Neutrophil (primary cell): ENCODE measurements around the gene C17orf113.

ENCODE experiments used
- H3K27ac ChIP-seq: fragments of 200-600 bp; sonication (generic); 2 replicates; pipeline ENCODE4 v1.5.1; 2016; ENCODE audit warnings: mild to moderate bottlenecking, moderate library complexity
- H3K27me3 ChIP-seq: fragments of 200-600 bp; sonication (generic); 2 replicates; pipeline ENCODE4 v1.6.0; 2016; ENCODE audit warnings: mild to moderate bottlenecking
- H3K36me3 ChIP-seq: fragments of 200-600 bp; sonication (generic); 2 replicates; pipeline ENCODE4 v1.5.1; 2017
- H3K4me1 ChIP-seq, 2 experiments: fragments of 200-600 bp in 1 of 2; sonication (generic) in 1 of 2; 1 replicate in 1 of 2; 2 replicates in 1 of 2; pipeline versions ENCODE4 v1.5.1 to v1.6.1; 2013 to 2016; ENCODE audit warnings: low read depth in 1 of 2, low read length in 1 of 2, mild to moderate bottlenecking in 1 of 2, moderate library complexity in 1 of 2; ENCODE audit not compliant: control insufficient read depth in 1 of 2, insufficient read depth in 1 of 2
- H3K4me3 ChIP-seq, 2 experiments: fragments of 200-600 bp in 1 of 2; sonication (generic) in 1 of 2; 1 replicate in 1 of 2; 2 replicates in 1 of 2; pipeline ENCODE4 v1.5.1; 2013 to 2016; ENCODE audit warnings: low read depth in 1 of 2, low read length in 1 of 2, mild to moderate bottlenecking in 1 of 2, moderate library complexity in 1 of 2
- H3K9me3 ChIP-seq: fragments of 200-600 bp; sonication (generic); 2 replicates; pipeline ENCODE4 v1.5.1; 2016
- TF ChIP-seq, protein P1 (sequence below): fragments of 200-600 bp; sonication (generic); IDR thresholded peaks from 2 replicates; pipeline ENCODE4 v1.5.1; 2016; ENCODE audit warnings: antibody characterized with exemption

C17orf113 gene

DNA sequence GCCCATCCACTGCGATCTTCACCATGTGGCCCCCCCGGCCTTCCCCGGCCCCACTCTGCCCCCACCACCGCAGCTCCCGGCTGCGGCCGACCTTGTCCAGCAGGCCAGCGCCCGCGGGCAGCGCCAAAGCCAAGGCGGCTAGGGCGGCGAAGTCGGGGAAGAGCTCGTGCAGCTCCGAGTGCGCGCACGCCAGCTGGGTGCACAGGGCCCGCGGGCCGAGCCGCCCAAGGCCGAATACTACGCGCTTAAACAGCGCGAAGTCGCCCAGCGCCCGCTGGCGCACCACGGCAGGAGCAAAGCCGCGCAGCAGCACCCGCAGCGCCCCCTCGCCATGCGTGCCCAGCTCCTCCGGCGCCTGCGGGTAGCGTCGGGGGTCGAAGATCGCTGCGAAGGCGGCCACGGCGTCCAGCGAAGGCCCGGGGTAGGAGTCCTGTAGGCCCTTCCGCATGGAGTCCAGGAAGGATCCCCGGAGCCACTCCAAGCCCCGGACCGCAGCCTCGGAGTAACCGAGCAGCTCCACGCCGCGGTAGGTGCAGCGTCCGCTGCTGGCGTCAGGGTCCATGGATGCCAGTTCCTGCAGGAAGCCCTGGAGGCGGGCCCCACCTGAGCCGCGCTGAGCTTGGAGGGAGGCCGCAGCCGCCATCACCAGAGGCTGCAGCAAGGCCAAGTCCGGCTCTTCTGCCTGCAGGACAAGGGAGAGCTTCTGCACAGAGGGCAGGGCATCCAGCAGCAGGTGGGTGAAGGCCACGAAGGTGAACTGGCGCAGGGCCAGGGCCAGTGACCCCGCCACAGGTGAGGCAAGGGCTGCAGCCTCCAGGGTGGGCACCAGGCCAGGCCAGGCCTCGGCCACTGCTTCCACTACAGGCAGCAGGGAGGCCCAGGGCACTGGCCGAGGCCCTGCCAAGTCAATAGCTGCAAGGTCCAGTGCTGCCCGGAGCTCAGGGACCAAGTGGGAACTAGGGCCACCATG, 10.3 kb downstream of the C17orf113 start:
- Histone ChIP-seq H3K36me3 (no peaks in the 10 kb centered on the region), H3K27ac (no peak overlapping the region), H3K4me3 (no peak overlapping the region), H3K27me3 (peaks cover 33% of the 10 kb centered on the region), H3K9me3 (no peaks in the 10 kb centered on the region), H3K4me1 (peaks cover 0 to 8% of the 10 kb centered on the region in 2 experiments)
- TF ChIP-seq, protein P1, sequence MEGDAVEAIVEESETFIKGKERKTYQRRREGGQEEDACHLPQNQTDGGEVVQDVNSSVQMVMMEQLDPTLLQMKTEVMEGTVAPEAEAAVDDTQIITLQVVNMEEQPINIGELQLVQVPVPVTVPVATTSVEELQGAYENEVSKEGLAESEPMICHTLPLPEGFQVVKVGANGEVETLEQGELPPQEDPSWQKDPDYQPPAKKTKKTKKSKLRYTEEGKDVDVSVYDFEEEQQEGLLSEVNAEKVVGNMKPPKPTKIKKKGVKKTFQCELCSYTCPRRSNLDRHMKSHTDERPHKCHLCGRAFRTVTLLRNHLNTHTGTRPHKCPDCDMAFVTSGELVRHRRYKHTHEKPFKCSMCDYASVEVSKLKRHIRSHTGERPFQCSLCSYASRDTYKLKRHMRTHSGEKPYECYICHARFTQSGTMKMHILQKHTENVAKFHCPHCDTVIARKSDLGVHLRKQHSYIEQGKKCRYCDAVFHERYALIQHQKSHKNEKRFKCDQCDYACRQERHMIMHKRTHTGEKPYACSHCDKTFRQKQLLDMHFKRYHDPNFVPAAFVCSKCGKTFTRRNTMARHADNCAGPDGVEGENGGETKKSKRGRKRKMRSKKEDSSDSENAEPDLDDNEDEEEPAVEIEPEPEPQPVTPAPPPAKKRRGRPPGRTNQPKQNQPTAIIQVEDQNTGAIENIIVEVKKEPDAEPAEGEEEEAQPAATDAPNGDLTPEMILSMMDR: no peak

DNA sequence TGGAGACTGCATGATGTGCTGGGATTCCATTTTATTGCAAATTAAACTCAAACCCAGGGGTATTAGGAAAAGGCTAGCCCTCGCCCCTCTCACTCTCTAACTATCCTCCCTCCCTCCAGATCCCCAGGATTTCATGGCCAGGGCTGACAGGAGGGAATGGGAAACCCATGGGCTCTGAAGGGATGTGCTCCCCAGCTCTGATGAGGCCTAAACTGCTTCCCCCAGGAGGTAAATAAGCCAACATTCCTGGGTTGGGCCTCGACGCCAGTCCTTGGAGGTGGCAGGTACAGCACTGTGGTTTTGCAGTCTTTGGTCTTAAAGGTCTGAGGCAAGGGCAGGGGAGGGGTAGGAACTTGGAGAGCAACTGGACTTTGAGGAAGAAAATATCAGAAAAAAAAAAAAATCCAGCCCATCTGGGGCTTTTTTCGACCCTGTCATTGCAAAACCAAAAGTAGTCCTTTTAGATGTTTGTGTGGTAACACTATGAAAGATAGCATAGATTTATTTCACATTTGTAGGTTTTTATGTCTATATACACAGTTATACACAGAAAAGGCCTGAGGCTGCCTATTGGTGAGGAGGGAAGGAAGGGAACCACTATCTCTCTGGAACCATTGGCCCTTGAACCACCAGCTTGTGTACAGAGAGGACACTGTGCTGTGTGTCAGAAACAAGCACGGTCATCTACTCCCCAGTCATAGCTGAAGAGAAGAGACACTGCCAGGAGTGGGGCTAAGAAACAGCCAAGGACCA, 12.0 kb downstream of the C17orf113 start:
- TF ChIP-seq, protein P1: no peak
- no peak overlapping the region for H3K27ac ChIP-seq
- no peaks in the 10 kb centered on the region for H3K36me3 ChIP-seq
- H3K4me1 ChIP-seq: peaks cover 0 to 8% of the 10 kb centered on the region in 2 experiments
- peaks cover 33% of the 10 kb centered on the region for H3K27me3 ChIP-seq
- no peaks in the 10 kb centered on the region for H3K9me3 ChIP-seq
- H3K4me3 ChIP-seq: no peak overlapping the region

DNA sequence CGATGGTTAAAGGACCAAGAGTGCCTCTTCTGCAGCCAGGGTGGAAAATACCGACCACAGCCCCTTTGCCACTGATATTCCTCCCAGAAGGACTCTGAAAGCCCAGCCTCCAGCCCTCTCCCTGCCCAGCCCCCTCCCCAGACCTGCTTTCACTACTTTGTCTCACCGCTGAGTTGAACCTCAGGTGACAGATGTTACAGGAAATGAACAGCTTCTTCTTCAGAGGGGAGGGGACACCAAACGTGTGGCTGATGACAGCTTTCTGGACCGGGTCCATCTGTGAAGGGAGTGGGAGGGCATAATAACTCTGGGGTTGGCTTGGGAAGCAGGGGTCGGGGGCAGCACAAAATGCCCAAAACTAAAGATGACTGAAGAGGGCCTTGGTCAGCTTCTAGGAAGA, 16.3 kb downstream of the C17orf113 start:
- Histone ChIP-seq H3K27me3 (peaks cover 12% of the 10 kb centered on the region), H3K4me1 (no peaks in the 10 kb centered on the region), H3K4me3 (no peak overlapping the region)

DNA sequence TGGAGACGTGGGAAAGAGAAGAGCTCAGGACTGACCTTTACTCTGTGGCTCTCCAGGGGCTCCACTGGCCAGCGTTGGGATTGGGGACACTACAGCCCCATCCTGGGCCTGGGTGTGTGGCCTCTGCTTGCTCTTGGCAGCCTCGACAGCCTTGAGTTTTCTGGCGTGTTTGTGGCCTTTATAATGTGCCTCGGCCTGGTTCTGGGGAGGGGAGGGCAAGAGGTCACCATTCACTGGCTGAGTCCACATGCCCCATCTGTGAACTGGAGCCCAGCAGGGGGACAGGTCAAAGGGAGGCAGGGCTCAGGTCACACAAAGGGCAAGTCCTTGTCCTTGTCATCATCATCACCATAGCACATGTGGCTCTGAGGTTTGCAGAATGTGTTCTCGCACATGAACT, 18.8 kb downstream of the C17orf113 start:
- no peaks in the 10 kb centered on the region for H3K36me3 ChIP-seq
- H3K27ac ChIP-seq: no peak overlapping the region
- TF ChIP-seq, protein P1: no peak
- peaks cover 0 to 3% of the 10 kb centered on the region in 2 experiments for H3K4me1 ChIP-seq
- H3K4me3 ChIP-seq: no peak overlapping the region
- no peaks in the 10 kb centered on the region for H3K27me3 ChIP-seq
- H3K9me3 ChIP-seq: no peaks in the 10 kb centered on the region

More for the DNA sequence above, 16.3 kb downstream of the C17orf113 start:
- H3K9me3 ChIP-seq: no peaks in the 10 kb centered on the region
- no peaks in the 10 kb centered on the region for H3K36me3 ChIP-seq
- TF ChIP-seq, protein P1: no peak
- no peak overlapping the region for H3K27ac ChIP-seq

DNA sequence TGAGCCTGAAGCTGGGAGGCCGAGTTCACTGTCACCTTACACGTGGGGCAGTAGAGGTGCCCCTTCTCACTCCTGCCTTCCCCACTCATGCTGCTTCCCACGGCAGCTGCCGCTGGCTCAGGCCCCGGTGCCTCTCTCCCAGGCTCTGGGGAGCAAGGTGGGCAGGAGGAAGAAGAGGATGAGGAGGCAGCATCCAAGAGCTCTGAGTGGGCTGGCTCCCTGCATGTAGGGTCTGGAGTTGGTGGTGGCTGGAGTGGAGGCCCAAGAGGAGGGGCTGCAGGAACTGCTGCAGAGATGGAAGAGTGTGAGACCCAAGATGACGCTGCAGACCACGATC, 21.6 kb downstream of the C17orf113 start:
- no peak overlapping the region for H3K27ac ChIP-seq
- no peaks in the 10 kb centered on the region for H3K36me3 ChIP-seq
- peaks cover 15 to 21% of the 10 kb centered on the region in 2 experiments for H3K4me1 ChIP-seq
- TF ChIP-seq, protein P1: no peak
- H3K9me3 ChIP-seq: no peaks in the 10 kb centered on the region
- no peaks in the 10 kb centered on the region for H3K27me3 ChIP-seq
- H3K4me3 ChIP-seq: no peak overlapping the region
